Measurements from ENCODE around the gene KRT79.

Gene KRT79

GRCh38 chr12:52850681-52851080 lies 16.6 kb upstream of the KRT79 start:
- no peak overlapping the region for H3K4me3 ChIP-seq (ENCODE audit: low read depth, low read length)
- no peak for TF ChIP-seq CTCF (IDR thresholded peaks at IDR 0.05; ENCODE audit: insufficient read depth, low read length, missing control alignments)
- no peak for DNase-seq (ENCODE audit: low read depth, low spot score)
- ChIA-PET POLR2A (no interaction called here), CTCF (interaction anchor here (1.0 kb wide), 1 partner anchor 11 kb away, joined by 4 read pairs; no protein-coding TSS in a partner anchor)

- POLR2A ChIA-PET = no interaction called here
- H3K4me3 ChIP-seq (ENCODE audit: low read depth, low read length) = no peak overlapping the region
- no peak for TF ChIP-seq CTCF (IDR thresholded peaks at IDR 0.05; ENCODE audit: insufficient read depth, low read length, missing control alignments)
- DNase-seq (ENCODE audit: low read depth, low spot score) = no peak
- CTCF ChIA-PET = no interaction called here
Measured at GRCh38 chr12:52849511-52849910, 15.4 kb upstream of the KRT79 start.

GRCh38 chr12:52848661-52849255 lies 14.6 kb upstream of the KRT79 start, which contains the start of gene KRT78:
KRT78 (minus strand) TSS chr12:52848994; CDS start chr12:52848930, 64 bp downstream.
- CTCF ChIA-PET = interaction anchor here (0.8 to 1.1 kb wide), 2 partner anchors 17 to 477 kb away, joined by 3 read pairs; no protein-coding TSS in a partner anchor
- no peak for DNase-seq (ENCODE audit: low read depth, low spot score)
- no peak for TF ChIP-seq CTCF (IDR thresholded peaks at IDR 0.05; ENCODE audit: insufficient read depth, low read length, missing control alignments)
- no peak within 1 kb of the TSS for H3K4me3 ChIP-seq (ENCODE audit: low read depth, low read length)
- POLR2A ChIA-PET = no interaction called here

- no peak for TF ChIP-seq CTCF (IDR thresholded peaks at IDR 0.05; ENCODE audit: insufficient read depth, low read length, missing control alignments)
- CTCF ChIA-PET = interaction anchor here (0.6 to 1.4 kb wide), 3 partner anchors 23 to 475 kb away, joined by 3 read pairs; no protein-coding TSS in a partner anchor
- H3K4me3 ChIP-seq (ENCODE audit: low read depth, low read length) = no peak overlapping the region
- DNase-seq (ENCODE audit: low read depth, low spot score) = no peak
- POLR2A ChIA-PET = no interaction called here
Measured at GRCh38 chr12:52847335-52848102, 13.4 kb upstream of the KRT79 start.

GRCh38 chr12:52846356-52846970 lies 12.4 kb upstream of the KRT79 start:
- no peak for DNase-seq (ENCODE audit: low read depth, low spot score)
- ChIA-PET POLR2A (no interaction called here), CTCF (interaction anchor here (0.6 to 1.4 kb wide), 3 partner anchors 24 to 265 kb away, joined by 3 read pairs; no protein-coding TSS in a partner anchor)
- no peak for TF ChIP-seq CTCF (IDR thresholded peaks at IDR 0.05; ENCODE audit: insufficient read depth, low read length, missing control alignments)
- no peak overlapping the region for H3K4me3 ChIP-seq (ENCODE audit: low read depth, low read length)

GRCh38 chr12:52845946-52846345 lies 11.8 kb upstream of the KRT79 start:
- POLR2A ChIA-PET = no interaction called here

More at GRCh38 chr12:52845946-52846345, 11.8 kb upstream of the KRT79 start:
- CTCF ChIA-PET = interaction anchor here (0.8 to 1.4 kb wide), 2 partner anchors 25 to 32 kb away, joined by 3 read pairs; no protein-coding TSS in a partner anchor
- H3K4me3 ChIP-seq (ENCODE audit: low read depth, low read length) = no peak overlapping the region
- no peak for DNase-seq (ENCODE audit: low read depth, low spot score)
- TF ChIP-seq CTCF (IDR thresholded peaks at IDR 0.05; ENCODE audit: insufficient read depth, low read length, missing control alignments) = no peak
